ENCODE results near the gene SCAMP5.

The SCAMP5 gene

GRCh38 chr15:75034615-75035014, 39.3 kb downstream of the SCAMP5 start:
- no peaks in the 10 kb centered on the region for H3K9me3 ChIP-seq (ENCODE audit: control insufficient read depth in 1 of 2, low read length in 2 of 2)
- H3K4me1 ChIP-seq (ENCODE audit: control insufficient read depth in 1 of 2, insufficient read depth in 2 of 2, low read length in 2 of 2), result peaks cover 5 to 10% of the 10 kb centered on the region in 2 donors
- no peaks in the 10 kb centered on the region for H3K27me3 ChIP-seq (ENCODE audit: low read depth, low read length)
- no peak overlapping the region for H3K27ac ChIP-seq (ENCODE audit: low read length)
- no peak overlapping the region for H3K4me3 ChIP-seq (ENCODE audit: low read depth in 1 of 2, low read length in 2 of 2)
- H3K36me3 ChIP-seq (ENCODE audit: control insufficient read depth in 1 of 2, insufficient read depth in 2 of 2, low read length in 2 of 2), result peaks cover 0 to 5% of the 10 kb centered on the region in 2 donors

DNA sequence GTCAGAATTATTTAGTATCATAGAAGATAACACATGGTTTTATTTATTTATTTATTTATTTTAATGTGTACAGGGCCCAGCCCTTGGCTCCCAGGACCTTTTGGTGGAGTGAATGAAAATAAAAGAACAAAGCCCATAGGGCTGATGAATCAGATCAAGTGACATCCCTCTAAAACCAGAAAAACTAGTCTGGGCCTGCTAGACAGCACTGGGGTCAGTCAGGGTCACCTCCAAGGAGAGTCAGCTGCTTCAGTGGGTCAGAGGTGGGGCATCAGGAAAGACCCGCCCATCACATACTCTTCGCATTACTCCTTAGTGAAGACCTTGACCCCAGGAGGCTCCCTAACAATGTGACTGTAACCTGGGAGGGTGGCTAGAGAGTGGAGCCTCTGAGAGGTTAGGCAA, 40.9 kb downstream of the SCAMP5 start:
- no peak overlapping the region for H3K27ac ChIP-seq (ENCODE audit: low read length)
- no peaks in the 10 kb centered on the region for H3K9me3 ChIP-seq (ENCODE audit: control insufficient read depth in 1 of 2, low read length in 2 of 2)
- no peaks in the 10 kb centered on the region for H3K27me3 ChIP-seq (ENCODE audit: low read depth, low read length)
- peaks cover 0 to 4% of the 10 kb centered on the region in 2 donors for H3K4me1 ChIP-seq (ENCODE audit: control insufficient read depth in 1 of 2, insufficient read depth in 2 of 2, low read length in 2 of 2)
- no peak overlapping the region for H3K4me3 ChIP-seq (ENCODE audit: low read depth in 1 of 2, low read length in 2 of 2)
- peaks cover 0 to 5% of the 10 kb centered on the region in 2 donors for H3K36me3 ChIP-seq (ENCODE audit: control insufficient read depth in 1 of 2, insufficient read depth in 2 of 2, low read length in 2 of 2)

- Histone ChIP-seq H3K27ac (ENCODE audit: low read length) (no peak overlapping the region), H3K36me3 (ENCODE audit: control insufficient read depth in 1 of 2, insufficient read depth in 2 of 2, low read length in 2 of 2) (peaks cover 0 to 5% of the 10 kb centered on the region in 2 donors), H3K4me1 (ENCODE audit: control insufficient read depth in 1 of 2, insufficient read depth in 2 of 2, low read length in 2 of 2) (peaks cover 0 to 4% of the 10 kb centered on the region in 2 donors), H3K27me3 (ENCODE audit: low read depth, low read length) (no peaks in the 10 kb centered on the region), H3K4me3 (ENCODE audit: low read depth in 1 of 2, low read length in 2 of 2) (no peak overlapping the region), H3K9me3 (ENCODE audit: control insufficient read depth in 1 of 2, low read length in 2 of 2) (no peaks in the 10 kb centered on the region)
These were observed 42.3 kb downstream of the SCAMP5 start for GRCh38 chr15:75037685-75038084.

- Histone ChIP-seq H3K27ac (ENCODE audit: low read length) (no peak overlapping the region), H3K4me1 (ENCODE audit: control insufficient read depth in 1 of 2, insufficient read depth in 2 of 2, low read length in 2 of 2) (peaks cover 2 to 10% of the 10 kb centered on the region in 2 donors), H3K27me3 (ENCODE audit: low read depth, low read length) (no peaks in the 10 kb centered on the region), H3K36me3 (ENCODE audit: control insufficient read depth in 1 of 2, insufficient read depth in 2 of 2, low read length in 2 of 2) (peaks cover 0 to 5% of the 10 kb centered on the region in 2 donors), H3K4me3 (ENCODE audit: low read depth in 1 of 2, low read length in 2 of 2) (no peak overlapping the region), H3K9me3 (ENCODE audit: control insufficient read depth in 1 of 2, low read length in 2 of 2) (no peaks in the 10 kb centered on the region)
These were observed 42.9 kb downstream of the SCAMP5 start for GRCh38 chr15:75038231-75038630.

DNA sequence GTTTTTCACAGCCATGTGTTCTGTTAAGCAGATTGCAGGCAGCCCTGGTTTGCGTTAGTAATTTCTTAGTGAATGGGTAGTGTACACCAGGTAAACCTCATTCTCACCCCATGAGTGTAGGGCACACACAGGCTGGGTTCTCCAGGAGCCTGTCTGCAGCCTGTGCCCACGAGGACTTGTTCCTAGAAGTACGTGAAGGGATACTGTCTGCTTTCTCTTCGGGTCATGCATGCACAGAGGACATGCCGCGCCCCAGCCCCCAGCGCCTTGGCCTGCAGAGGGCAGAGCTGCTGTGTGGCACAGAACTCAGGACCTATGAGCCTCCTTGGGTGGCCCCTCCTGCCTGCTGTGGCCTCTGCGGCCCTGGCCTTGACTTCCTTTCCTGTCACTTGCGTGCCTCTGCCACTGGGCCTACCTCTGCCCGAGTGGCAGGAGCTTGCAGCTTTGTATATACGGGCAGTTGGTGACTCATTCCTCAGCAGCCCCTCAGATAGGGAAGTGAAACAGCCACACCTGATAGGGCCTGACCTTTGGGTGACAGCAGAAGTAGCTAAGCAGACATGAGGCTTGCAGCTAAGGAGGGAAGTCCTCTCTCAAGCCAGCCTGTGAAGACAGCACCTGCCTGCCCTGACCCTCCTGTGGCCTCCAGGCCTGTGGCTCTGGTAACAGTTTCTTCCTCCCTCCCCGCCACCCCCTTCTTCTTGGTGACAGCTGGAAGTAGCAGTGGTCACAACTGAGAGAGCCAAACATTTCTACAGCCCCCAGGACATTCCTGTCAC, 47.6 kb downstream of the SCAMP5 start:
- Histone ChIP-seq H3K4me1 (ENCODE audit: control insufficient read depth in 1 of 2, insufficient read depth in 2 of 2, low read length in 2 of 2) (peaks cover 18 to 41% of the 10 kb centered on the region in 2 donors), H3K27me3 (ENCODE audit: low read depth, low read length) (no peaks in the 10 kb centered on the region), H3K9me3 (ENCODE audit: control insufficient read depth in 1 of 2, low read length in 2 of 2) (no peaks in the 10 kb centered on the region), H3K27ac (ENCODE audit: low read length) (peak overlapping the region; percentile 85), H3K4me3 (ENCODE audit: low read depth in 1 of 2, low read length in 2 of 2) (peak overlapping the region in 1 of 2 donors; percentile 9), H3K36me3 (ENCODE audit: control insufficient read depth in 1 of 2, insufficient read depth in 2 of 2, low read length in 2 of 2) (peaks cover 0 to 5% of the 10 kb centered on the region in 2 donors)

- peak overlapping the region in 1 of 2 donors; percentile 6 for H3K4me3 ChIP-seq (ENCODE audit: low read depth in 1 of 2, low read length in 2 of 2)
- peaks cover 18 to 42% of the 10 kb centered on the region in 2 donors for H3K4me1 ChIP-seq (ENCODE audit: control insufficient read depth in 1 of 2, insufficient read depth in 2 of 2, low read length in 2 of 2)
- no peaks in the 10 kb centered on the region for H3K9me3 ChIP-seq (ENCODE audit: control insufficient read depth in 1 of 2, low read length in 2 of 2)
- peak overlapping the region; percentile 85 for H3K27ac ChIP-seq (ENCODE audit: low read length)
- peaks cover 0 to 5% of the 10 kb centered on the region in 2 donors for H3K36me3 ChIP-seq (ENCODE audit: control insufficient read depth in 1 of 2, insufficient read depth in 2 of 2, low read length in 2 of 2)
- no peaks in the 10 kb centered on the region for H3K27me3 ChIP-seq (ENCODE audit: low read depth, low read length)
These were observed 48.3 kb downstream of the SCAMP5 start for GRCh38 chr15:75043509-75044257.

DNA sequence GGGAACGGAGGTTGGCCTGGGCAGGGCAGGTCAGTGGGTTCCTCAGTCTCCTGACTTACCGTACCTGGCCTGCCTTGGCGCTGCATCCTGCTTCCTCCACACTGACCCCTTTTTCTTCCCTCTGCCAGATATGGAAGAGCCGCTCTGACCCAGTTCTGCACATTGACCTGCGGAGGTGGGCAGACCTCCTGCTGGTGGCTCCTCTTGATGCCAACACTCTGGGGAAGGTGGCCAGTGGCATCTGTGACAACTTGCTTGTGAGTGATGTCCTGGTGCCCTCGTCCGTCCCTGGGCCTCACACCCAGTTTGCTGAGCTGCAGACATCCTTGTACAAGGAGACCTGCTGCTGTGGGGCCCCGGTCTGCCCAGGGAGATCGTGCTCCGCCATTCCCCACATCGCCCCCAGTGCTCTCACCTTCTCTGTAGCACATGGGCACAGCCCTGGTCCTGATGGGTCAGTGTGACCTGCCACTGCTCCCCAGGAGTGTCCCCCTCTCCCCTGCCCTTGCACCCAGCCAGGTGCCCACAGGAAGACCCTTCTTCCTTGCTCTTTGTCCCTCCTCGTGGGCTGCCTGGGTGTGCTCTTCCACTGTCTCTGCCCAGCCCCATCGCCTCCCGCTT, 49.0 kb downstream of the SCAMP5 start:
- H3K4me1 ChIP-seq (ENCODE audit: control insufficient read depth in 1 of 2, insufficient read depth in 2 of 2, low read length in 2 of 2), result peaks cover 18 to 45% of the 10 kb centered on the region in 2 donors
- H3K9me3 ChIP-seq (ENCODE audit: control insufficient read depth in 1 of 2, low read length in 2 of 2), result no peaks in the 10 kb centered on the region
- H3K27me3 ChIP-seq (ENCODE audit: low read depth, low read length), result no peaks in the 10 kb centered on the region
- peak overlapping the region in 1 of 2 donors; percentile 6 for H3K4me3 ChIP-seq (ENCODE audit: low read depth in 1 of 2, low read length in 2 of 2)
- peak overlapping the region; percentile 85 for H3K27ac ChIP-seq (ENCODE audit: low read length)
- H3K36me3 ChIP-seq (ENCODE audit: control insufficient read depth in 1 of 2, insufficient read depth in 2 of 2, low read length in 2 of 2), result peaks cover 0 to 5% of the 10 kb centered on the region in 2 donors

DNA sequence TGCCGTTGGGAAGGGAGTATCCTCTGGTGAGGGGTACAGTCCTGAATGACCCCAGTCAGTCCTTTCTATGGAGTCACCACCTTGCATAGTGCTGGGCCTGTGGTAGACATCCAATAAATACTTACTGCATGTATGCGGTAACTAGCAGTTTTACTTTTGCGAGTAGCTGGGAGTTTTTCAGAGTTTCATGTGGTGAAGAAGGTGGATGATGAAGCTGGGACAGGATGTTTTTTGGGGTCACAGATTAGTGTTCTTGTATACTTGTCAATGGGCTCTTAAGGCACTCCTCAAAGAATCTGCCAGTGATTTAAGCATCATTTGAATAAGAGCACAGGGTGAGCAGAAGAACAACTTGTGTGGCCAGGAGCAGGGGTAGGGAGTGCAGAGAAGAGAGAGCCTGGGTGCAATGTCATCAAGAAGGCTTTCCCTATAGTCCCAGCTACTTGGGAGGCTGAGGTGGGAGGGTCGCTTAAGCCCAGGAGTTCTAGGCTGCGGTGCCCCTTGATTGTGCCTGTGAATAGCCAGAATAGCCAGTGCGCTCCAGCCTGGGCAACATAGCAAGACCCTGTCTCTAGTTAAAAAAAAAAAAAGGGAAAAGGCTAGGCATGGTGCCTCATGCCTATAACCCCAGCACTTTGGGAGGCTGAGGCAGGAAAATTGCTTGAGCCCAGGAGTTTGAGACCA, 50.1 kb downstream of the SCAMP5 start:
- Histone ChIP-seq H3K36me3 (ENCODE audit: control insufficient read depth in 1 of 2, insufficient read depth in 2 of 2, low read length in 2 of 2) (peaks cover 0 to 5% of the 10 kb centered on the region in 2 donors), H3K27me3 (ENCODE audit: low read depth, low read length) (no peaks in the 10 kb centered on the region), H3K4me3 (ENCODE audit: low read depth in 1 of 2, low read length in 2 of 2) (no peak overlapping the region), H3K9me3 (ENCODE audit: control insufficient read depth in 1 of 2, low read length in 2 of 2) (no peaks in the 10 kb centered on the region), H3K4me1 (ENCODE audit: control insufficient read depth in 1 of 2, insufficient read depth in 2 of 2, low read length in 2 of 2) (peaks cover 18 to 46% of the 10 kb centered on the region in 2 donors), H3K27ac (ENCODE audit: low read length) (no peak overlapping the region)

DNA sequence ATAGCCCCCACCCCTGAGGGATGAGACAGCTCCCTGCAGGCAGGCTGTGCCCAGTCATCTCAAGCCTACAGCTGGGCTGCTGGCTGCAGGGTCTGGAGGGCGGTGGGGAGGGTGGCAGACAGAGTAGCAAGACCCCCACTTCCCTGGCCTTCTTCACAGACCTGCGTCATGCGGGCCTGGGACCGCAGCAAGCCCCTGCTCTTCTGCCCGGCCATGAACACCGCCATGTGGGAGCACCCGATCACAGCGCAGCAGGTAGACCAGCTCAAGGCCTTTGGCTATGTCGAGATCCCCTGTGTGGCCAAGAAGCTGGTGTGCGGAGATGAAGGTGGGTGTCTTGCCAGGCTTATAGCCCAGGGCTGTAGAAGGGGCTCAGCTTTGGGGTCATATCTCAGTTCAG, 53.0 kb downstream of the SCAMP5 start:
- Histone ChIP-seq H3K9me3 (ENCODE audit: control insufficient read depth in 1 of 2, low read length in 2 of 2) (no peaks in the 10 kb centered on the region), H3K4me3 (ENCODE audit: low read depth in 1 of 2, low read length in 2 of 2) (no peak overlapping the region), H3K4me1 (ENCODE audit: control insufficient read depth in 1 of 2, insufficient read depth in 2 of 2, low read length in 2 of 2) (peaks cover 14 to 34% of the 10 kb centered on the region in 2 donors), H3K27me3 (ENCODE audit: low read depth, low read length) (no peaks in the 10 kb centered on the region), H3K36me3 (ENCODE audit: control insufficient read depth in 1 of 2, insufficient read depth in 2 of 2, low read length in 2 of 2) (peaks cover 0 to 5% of the 10 kb centered on the region in 2 donors), H3K27ac (ENCODE audit: low read length) (no peak overlapping the region)

DNA sequence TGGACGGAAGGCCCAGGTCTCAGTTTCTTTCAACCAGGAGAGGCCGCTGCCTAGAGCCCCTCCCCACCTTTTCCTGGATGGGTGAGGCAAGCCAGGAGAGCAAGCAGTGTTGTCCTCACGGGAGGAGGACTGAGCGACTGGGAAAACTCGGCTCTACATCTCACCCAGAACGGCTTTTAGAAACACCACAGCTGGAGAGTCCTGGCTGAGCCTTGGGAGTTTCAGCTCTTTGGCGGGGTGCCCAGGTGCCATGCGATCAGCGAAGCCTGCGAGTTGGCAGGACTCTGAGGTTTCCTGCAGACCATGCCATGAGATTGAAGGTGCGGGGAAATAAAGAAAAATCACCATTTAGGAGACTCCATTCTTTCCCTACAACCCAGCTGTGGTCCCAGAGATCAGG, 54.0 kb downstream of the SCAMP5 start:
- H3K4me3 ChIP-seq (ENCODE audit: low read depth in 1 of 2, low read length in 2 of 2), result no peak overlapping the region
- no peaks in the 10 kb centered on the region for H3K27me3 ChIP-seq (ENCODE audit: low read depth, low read length)
- peaks cover 0 to 5% of the 10 kb centered on the region in 2 donors for H3K36me3 ChIP-seq (ENCODE audit: control insufficient read depth in 1 of 2, insufficient read depth in 2 of 2, low read length in 2 of 2)
- H3K4me1 ChIP-seq (ENCODE audit: control insufficient read depth in 1 of 2, insufficient read depth in 2 of 2, low read length in 2 of 2), result peaks cover 13 to 27% of the 10 kb centered on the region in 2 donors
- H3K27ac ChIP-seq (ENCODE audit: low read length), result no peak overlapping the region
- H3K9me3 ChIP-seq (ENCODE audit: control insufficient read depth in 1 of 2, low read length in 2 of 2), result no peaks in the 10 kb centered on the region

GRCh38 chr15:75050283-75050682, 54.9 kb downstream of the SCAMP5 start:
- no peak overlapping the region for H3K4me3 ChIP-seq (ENCODE audit: low read depth in 1 of 2, low read length in 2 of 2)
- peaks cover 13 to 22% of the 10 kb centered on the region in 2 donors for H3K4me1 ChIP-seq (ENCODE audit: control insufficient read depth in 1 of 2, insufficient read depth in 2 of 2, low read length in 2 of 2)
- no peaks in the 10 kb centered on the region for H3K9me3 ChIP-seq (ENCODE audit: control insufficient read depth in 1 of 2, low read length in 2 of 2)
- H3K27me3 ChIP-seq (ENCODE audit: low read depth, low read length), result no peaks in the 10 kb centered on the region
- no peaks in the 10 kb centered on the region for H3K36me3 ChIP-seq (ENCODE audit: control insufficient read depth in 1 of 2, insufficient read depth in 2 of 2, low read length in 2 of 2)
- H3K27ac ChIP-seq (ENCODE audit: low read length), result no peak overlapping the region
